GM12874 (cell line): ENCODE data around the gene WNK2.

Experiments used
- CTCF ChIP-seq: IDR thresholded peaks from 2 replicates; pipeline ENCODE4 v1.5.1; 2011; ENCODE audit warnings: low read depth, mild to moderate bottlenecking, control low read depth, low read length, moderate library complexity; ENCODE audit not compliant: insufficient read depth

Gene WNK2

GRCh38 chr9:93247099-93247865 is 63.3 kb downstream of the WNK2 start:
- no peak for TF ChIP-seq CTCF

- no peak for TF ChIP-seq CTCF
Measured at GRCh38 chr9:93247892-93248291, 64.0 kb downstream of the WNK2 start.

GRCh38 chr9:93248386-93249040 is 64.6 kb downstream of the WNK2 start:
- TF ChIP-seq CTCF, result no peak

- no peak for TF ChIP-seq CTCF
Measured at GRCh38 chr9:93250185-93250584, 66.2 kb downstream of the WNK2 start.

GRCh38 chr9:93252116-93252780 is 68.3 kb downstream of the WNK2 start:
- no peak for TF ChIP-seq CTCF

- no peak for TF ChIP-seq CTCF
Measured at GRCh38 chr9:93252781-93253530, 69.0 kb downstream of the WNK2 start.

- no peak for TF ChIP-seq CTCF
Measured at GRCh38 chr9:93253633-93254032, 69.7 kb downstream of the WNK2 start.
